ENCODE results near the gene ACYP2.
"Not testable (repeated sequence)": the region's sequence is repeated elsewhere in the genome, so short reads cannot be mapped to it uniquely, and the experiment has no call there.

The ACYP2 gene

GRCh38 chr2:54265081-54265480, 149.7 kb downstream of the ACYP2 start:
- DNase-seq (ENCODE audit: low read depth, low spot score): not testable (repeated sequence)

GRCh38 chr2:54267577-54267976, 152.2 kb downstream of the ACYP2 start:
- DNase-seq (ENCODE audit: low read depth, low spot score): no peak

- no peak for DNase-seq (ENCODE audit: low read depth, low spot score)
Measured at GRCh38 chr2:54271189-54271588, 155.8 kb downstream of the ACYP2 start.

- no peak for DNase-seq (ENCODE audit: low read depth, low spot score)
Measured at GRCh38 chr2:54271843-54272627, 156.6 kb downstream of the ACYP2 start.

GRCh38 chr2:54274781-54275242, 159.4 kb downstream of the ACYP2 start:
- peak; percentile 46 for DNase-seq (ENCODE audit: low read depth, low spot score)

GRCh38 chr2:54275541-54275940, 160.1 kb downstream of the ACYP2 start:
- DNase-seq (ENCODE audit: low read depth, low spot score): no peak

- no peak for DNase-seq (ENCODE audit: low read depth, low spot score)
Measured at GRCh38 chr2:54279385-54279784, 164.0 kb downstream of the ACYP2 start.

- DNase-seq (ENCODE audit: low read depth, low spot score): no peak
Measured at GRCh38 chr2:54284826-54285225, 169.4 kb downstream of the ACYP2 start.

GRCh38 chr2:54285451-54285850, 170.0 kb downstream of the ACYP2 start:
- DNase-seq (ENCODE audit: low read depth, low spot score): peak; percentile 20

- no peak for DNase-seq (ENCODE audit: low read depth, low spot score)
Measured at GRCh38 chr2:54287532-54287931, 172.1 kb downstream of the ACYP2 start.

- DNase-seq (ENCODE audit: low read depth, low spot score): peak; percentile 13
Measured at GRCh38 chr2:54289917-54290316, 174.5 kb downstream of the ACYP2 start.

- no peak for DNase-seq (ENCODE audit: low read depth, low spot score)
Measured at GRCh38 chr2:54290356-54291025, 175.1 kb downstream of the ACYP2 start.

- not testable (repeated sequence) for DNase-seq (ENCODE audit: low read depth, low spot score)
Measured at GRCh38 chr2:54294665-54295064, 179.2 kb downstream of the ACYP2 start.

- DNase-seq (ENCODE audit: low read depth, low spot score): no peak
Measured at GRCh38 chr2:54295911-54296310, 180.5 kb downstream of the ACYP2 start.

- DNase-seq (ENCODE audit: low read depth, low spot score): no peak
Measured at GRCh38 chr2:54298514-54298913, 183.1 kb downstream of the ACYP2 start.

GRCh38 chr2:54303631-54304030, 188.2 kb downstream of the ACYP2 start:
- no peak for DNase-seq (ENCODE audit: low read depth, low spot score)

- peak; percentile 69 for DNase-seq (ENCODE audit: low read depth, low spot score)
Measured at GRCh38 chr2:54306556-54306955, 191.1 kb downstream of the ACYP2 start.

- DNase-seq (ENCODE audit: low read depth, low spot score): no peak
Measured at GRCh38 chr2:54308186-54308585, 192.8 kb downstream of the ACYP2 start.

- no peak for DNase-seq (ENCODE audit: low read depth, low spot score)
Measured at GRCh38 chr2:54308782-54309181, 193.4 kb downstream of the ACYP2 start.

GRCh38 chr2:54310311-54310710, 194.9 kb downstream of the ACYP2 start:
- DNase-seq (ENCODE audit: low read depth, low spot score): peak; percentile 40

GRCh38 chr2:54310961-54311360, 195.5 kb downstream of the ACYP2 start:
- no peak for DNase-seq (ENCODE audit: low read depth, low spot score)

- DNase-seq (ENCODE audit: low read depth, low spot score): no peak
Measured at GRCh38 chr2:54313147-54313546, 197.7 kb downstream of the ACYP2 start.

GRCh38 chr2:54317973-54318372, 202.6 kb downstream of the ACYP2 start:
- DNase-seq (ENCODE audit: low read depth, low spot score): no peak
